ENCODE data around the gene TMEM125.

TMEM125 gene

DNA sequence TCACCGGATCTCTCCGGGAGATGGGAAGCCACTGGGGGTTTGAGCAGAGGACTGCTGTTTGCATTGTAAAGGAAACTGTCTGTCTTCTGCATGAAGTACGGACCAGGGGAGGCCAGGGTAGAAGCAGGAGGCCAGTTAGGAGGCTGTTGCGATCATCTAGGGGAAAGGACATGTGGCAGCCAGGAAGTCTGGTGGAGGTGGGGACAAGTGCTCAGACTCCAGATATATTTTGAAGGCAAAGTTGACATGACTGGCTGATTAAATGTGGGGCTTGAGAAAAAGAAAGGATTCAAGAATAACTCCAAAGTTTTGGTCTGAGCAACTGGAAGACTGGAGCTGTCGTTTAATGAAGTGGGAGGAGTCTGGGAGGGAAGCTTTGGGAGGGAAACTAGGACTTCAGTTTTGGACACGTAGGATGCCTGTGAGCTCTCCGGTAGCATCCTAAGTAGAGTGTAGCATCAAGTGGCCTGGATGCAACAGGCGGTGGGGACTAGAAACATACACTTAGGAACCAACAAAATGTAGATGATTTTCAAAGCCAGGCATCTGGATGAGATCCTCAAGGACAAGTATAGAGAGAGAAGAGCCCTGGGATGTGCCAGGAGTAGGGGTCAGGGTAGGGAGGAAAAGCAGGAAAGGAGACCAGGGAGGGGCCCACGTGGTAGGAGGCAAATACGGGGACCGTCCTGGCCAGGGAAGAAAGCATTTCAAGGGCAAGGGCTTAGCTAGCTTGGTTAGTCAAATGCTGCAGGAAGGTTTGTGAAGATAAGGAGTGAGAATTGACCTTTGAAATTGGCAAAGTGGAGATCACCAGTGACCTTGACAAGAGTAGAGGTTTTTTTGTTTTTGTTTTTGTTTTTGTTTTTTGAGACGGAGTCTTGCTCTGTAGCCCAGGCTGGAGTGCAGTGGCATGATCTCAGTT, 19.3 kb downstream of the TMEM125 start:
- H3K4me3 ChIP-seq (ENCODE audit: low read depth, low read length), result no peak overlapping the region

DNA sequence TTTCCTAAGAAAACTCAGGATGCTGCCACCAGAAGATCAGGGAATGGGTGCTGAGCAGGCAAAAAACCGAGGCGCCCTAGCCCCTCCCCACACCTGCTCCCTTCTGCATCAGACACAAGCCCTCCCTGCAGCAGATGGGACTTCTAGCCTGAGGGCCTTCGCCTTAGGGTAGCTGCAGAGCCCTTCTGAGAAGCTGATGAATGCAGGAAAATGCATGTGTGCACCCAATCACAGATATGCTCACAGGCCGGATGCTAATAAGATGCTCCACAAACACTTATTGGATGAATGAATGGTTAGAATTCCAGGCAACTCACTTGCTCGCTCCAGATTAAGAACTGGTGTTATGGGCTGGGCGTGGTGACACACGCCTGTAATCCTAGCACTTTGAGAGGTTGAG, 22.4 kb downstream of the TMEM125 start:
- H3K4me3 ChIP-seq (ENCODE audit: low read depth, low read length), result no peak overlapping the region

GRCh38 chr1:43292679-43293078, 22.9 kb downstream of the TMEM125 start:
- H3K4me3 ChIP-seq (ENCODE audit: low read depth, low read length), result no peak overlapping the region

- H3K4me3 ChIP-seq (ENCODE audit: low read depth, low read length), result no peak overlapping the region
Measured at GRCh38 chr1:43293176-43293575, 23.4 kb downstream of the TMEM125 start.

DNA sequence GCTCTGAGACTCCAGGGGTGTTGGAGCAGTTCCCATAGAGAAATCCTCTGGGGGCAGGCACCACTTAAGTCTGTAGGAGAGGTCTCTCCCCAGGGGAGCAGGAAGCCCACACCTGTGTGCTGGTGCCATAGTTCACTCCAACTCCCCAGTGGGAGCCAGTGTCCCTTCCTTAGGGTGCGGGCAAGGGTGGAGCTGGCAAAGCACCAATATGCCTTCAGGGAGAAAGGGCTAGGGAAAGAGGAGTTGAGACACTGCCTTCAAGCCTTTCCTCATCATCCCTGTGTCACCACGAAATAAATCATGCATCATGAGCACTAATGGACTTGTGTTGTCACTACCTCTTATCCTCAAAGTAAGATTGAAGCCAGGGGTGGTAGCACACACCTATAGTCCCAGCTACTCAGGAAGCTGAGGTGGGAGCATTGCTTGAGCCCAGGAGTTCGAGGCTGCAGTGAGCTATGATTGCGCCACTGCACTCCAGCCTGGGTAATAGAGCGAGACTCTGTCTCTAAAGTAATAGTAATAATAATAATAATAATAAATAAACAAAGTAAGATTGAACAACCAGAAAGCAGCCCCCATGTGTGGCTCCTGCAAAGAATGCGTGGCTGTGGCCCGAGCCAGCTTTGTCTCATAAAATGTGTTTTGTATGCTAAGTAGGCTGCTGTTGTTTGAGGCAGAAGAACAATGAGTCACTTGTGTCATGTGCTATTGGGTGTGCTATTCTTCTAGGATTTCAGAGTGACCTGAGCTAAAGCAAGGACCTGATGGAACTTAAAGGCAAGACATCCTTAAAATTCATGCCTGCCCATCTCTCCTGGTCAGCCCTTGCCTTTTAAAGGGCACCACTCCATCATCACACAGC, 24.3 kb downstream of the TMEM125 start:
- no peak overlapping the region for H3K4me3 ChIP-seq (ENCODE audit: low read depth, low read length)

DNA sequence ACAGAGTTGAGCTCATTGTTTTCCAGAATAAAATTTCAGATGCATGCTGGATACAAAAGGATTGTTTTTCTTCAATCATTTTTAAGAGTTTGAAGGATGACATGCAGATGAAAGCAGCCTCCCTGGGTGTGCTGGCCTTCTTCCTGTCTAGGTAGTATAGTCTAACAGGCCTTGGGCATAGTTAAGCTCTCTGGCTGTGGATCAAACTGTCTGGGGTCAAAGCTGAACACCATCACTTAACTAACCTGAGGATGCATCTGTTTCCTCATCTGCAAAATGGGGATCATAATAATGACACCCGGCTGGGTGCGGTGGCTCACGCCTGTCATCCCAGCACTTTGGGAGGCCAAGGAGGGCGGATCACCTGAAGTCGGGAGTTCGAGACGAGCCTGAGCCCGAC, 25.0 kb downstream of the TMEM125 start:
- no peak overlapping the region for H3K4me3 ChIP-seq (ENCODE audit: low read depth, low read length)

DNA sequence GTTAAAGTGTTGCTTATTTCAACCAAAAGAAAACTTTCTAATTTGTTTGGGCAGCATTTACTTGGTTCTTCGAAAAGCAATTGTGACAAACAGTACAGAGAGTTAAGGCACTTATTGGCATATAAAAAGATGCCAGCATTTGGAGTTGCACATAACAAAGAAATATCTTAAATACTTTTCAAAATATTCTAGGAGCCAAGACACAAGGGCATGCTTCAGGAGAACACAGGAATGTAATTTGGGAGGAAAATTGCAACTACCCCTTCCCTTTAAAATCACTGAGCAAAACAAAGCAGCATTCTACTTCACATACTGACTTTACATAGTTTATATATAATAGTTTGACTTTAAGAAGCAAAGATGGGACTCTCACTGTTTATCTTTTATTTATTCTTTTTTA, 26.4 kb downstream of the TMEM125 start:
- no peak overlapping the region for H3K4me3 ChIP-seq (ENCODE audit: low read depth, low read length)

DNA sequence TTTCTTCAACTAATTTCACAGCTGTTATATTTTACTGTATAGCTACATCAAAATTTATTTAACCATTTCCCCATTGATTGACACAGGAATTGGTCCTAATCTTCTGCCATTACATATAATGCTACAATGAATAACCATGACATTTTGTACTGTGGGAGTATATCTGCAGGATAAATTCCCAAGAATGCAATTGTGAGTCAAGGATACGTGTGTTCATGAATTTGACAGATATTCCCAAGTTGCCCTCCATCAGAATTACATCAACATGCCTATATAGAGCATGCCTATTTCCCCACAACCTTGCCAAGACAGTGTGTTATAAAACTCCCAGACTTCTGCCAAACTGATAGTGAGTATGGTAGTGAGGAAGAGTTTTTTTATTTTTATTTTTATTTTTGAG, 28.3 kb downstream of the TMEM125 start:
- no peak overlapping the region for H3K4me3 ChIP-seq (ENCODE audit: low read depth, low read length)

GRCh38 chr1:43299101-43299500, 29.3 kb downstream of the TMEM125 start:
- H3K4me3 ChIP-seq (ENCODE audit: low read depth, low read length), result no peak overlapping the region

DNA sequence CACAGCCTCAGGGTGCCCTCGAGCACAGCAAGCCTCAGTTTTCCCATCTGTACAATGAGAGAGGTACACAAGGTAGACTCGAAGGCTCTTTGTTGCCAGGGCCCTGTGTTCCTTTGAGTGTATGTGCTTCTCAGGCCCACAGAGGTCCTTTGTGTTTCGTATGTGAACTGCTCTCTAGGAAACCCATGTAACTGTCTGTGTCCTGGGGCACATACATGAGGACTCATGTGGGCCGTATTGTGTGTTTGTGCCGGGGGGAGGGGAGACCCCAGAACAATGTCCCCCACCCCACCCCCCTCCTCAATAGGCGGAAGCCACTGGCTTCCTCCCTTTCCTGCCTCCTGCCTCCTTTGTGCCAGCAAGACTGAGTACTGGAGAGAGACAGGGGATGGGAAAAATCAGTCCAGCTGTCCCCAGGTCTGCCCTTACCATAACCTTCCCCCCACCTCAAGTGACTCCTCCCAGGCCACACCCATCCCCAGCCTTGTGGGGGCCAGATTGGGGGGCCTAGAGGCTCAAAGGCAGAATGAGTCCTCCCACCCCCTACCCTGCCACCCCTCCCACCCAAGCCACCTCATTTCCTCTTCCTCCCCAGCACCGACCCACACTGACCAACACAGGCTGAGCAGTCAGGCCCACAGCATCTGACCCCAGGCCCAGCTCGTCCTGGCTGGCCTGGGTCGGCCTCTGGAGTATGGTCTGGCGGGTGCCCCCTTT, 30.8 kb downstream of the TMEM125 start, which contains the start of gene TIE1:
TSS of gene TIE1 (plus strand) at position 605 of the 717 bp plus-strand sequence. CDS start at position 695, 90 bp downstream.
- H3K4me3 ChIP-seq (ENCODE audit: low read depth, low read length), result no peak within 1 kb of the TSS

- H3K4me3 ChIP-seq (ENCODE audit: low read depth, low read length), result no peak overlapping the region
Measured at GRCh38 chr1:43302201-43302600, 32.4 kb downstream of the TMEM125 start.

- no peak overlapping the region for H3K4me3 ChIP-seq (ENCODE audit: low read depth, low read length)
Measured at GRCh38 chr1:43302721-43303470, 33.1 kb downstream of the TMEM125 start.

DNA sequence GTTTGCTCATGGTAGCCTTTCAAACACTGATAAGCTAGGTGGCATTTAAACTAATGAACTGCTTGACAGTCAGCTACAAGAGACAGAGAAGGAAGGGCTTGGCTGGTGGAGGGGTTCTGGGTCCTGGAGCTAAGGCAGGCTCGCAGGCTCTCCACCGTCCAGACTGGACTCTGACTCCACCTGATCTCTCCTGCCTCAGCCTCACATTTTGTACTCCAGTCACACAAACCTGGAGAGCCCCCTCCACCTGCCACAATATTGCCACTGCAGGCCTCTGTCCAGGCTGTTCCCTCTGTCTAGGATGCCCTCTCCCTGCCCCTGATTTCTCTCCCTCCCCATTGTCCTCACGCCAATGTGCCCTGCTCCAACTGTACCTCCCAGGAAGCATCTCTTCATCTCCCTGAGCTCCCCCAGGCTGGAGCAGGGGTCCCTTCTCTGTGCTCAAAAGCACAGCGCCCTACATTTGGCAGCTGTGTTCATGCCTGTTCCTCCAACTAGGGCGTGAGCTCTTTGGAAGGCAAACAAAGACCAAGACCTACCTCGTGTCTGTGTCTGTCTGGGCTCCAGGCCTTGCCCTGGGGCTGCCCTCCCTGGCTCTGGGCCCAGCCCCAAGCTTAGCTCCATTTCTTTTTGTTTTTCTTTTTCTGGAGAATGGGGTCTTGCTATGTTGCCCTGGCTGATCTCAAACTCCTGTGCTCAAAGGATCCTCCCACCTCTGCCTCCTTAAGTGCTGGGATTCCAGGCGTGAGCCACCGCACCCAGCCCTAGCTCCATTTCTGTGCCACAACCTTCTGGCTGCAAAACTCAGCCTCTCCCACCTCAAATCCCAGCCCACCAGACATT, 33.9 kb downstream of the TMEM125 start:
- no peak overlapping the region for H3K4me3 ChIP-seq (ENCODE audit: low read depth, low read length)

- no peak overlapping the region for H3K4me3 ChIP-seq (ENCODE audit: low read depth, low read length)
Measured at GRCh38 chr1:43304314-43304681, 34.5 kb downstream of the TMEM125 start.

GRCh38 chr1:43304771-43305300, 35.1 kb downstream of the TMEM125 start:
- no peak overlapping the region for H3K4me3 ChIP-seq (ENCODE audit: low read depth, low read length)

DNA sequence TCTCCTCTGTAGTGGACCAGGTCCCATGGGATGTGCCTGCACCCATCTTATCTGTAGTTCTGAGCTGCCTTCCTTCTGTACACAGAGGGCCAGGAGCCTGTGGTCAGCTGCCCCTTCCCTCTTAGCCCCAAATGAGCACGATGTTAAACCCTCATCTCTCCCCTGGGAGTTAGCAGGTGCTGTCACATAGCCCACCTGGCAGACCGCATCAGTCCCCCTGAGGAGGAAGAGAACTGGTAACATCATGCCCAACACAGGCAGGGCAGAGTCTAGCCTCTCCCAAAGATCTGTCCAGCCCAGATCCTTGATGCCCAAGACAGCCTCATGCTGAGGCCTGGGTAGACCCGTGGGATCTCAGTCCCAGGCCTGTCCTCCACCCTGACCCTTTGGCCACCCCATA, 35.7 kb downstream of the TMEM125 start:
- H3K4me3 ChIP-seq (ENCODE audit: low read depth, low read length), result no peak overlapping the region

- no peak overlapping the region for H3K4me3 ChIP-seq (ENCODE audit: low read depth, low read length)
Measured at GRCh38 chr1:43305926-43306687, 36.3 kb downstream of the TMEM125 start.

DNA sequence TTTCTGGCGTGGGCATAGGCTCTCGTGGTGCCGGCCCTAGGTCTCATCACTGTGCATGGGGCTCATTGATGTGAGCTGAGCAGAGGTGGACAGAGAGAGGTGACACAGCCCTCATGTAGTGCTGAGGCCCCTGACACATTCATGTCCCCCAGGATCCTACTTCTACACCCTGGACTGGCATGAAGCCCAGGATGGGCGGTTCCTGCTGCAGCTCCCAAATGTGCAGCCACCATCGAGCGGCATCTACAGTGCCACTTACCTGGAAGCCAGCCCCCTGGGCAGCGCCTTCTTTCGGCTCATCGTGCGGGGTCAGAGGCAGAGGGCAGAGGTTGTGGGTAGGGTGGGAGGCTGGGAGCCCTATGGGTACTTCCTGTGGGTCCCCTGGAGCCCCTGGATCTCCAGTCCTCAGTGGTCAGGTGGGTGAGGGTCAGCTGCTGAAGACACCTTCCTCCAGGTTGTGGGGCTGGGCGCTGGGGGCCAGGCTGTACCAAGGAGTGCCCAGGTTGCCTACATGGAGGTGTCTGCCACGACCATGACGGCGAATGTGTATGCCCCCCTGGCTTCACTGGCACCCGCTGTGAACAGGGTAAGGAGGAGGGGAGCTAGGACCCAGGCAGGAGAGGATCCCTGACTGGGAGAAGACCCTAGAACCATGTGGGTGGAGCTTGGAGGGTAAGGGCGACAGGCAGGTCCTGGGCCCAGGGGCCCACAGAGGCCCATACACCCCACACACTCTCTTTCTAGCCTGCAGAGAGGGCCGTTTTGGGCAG, 37.1 kb downstream of the TMEM125 start:
- no peak overlapping the region for H3K4me3 ChIP-seq (ENCODE audit: low read depth, low read length)
